ENCODE data around the gene GLIPR1.

GLIPR1 gene

GRCh38 chr12:75525263-75525662 is 44.7 kb downstream of the GLIPR1 start:
- DNase-seq: no peak

- no peak for DNase-seq
Observed at GRCh38 chr12:75526655-75527511, 46.3 kb downstream of the GLIPR1 start.

GRCh38 chr12:75528272-75528671 is 47.7 kb downstream of the GLIPR1 start:
- no peak for DNase-seq

GRCh38 chr12:75528692-75529091 is 48.1 kb downstream of the GLIPR1 start:
- no peak for DNase-seq

GRCh38 chr12:75529316-75529715 is 48.8 kb downstream of the GLIPR1 start:
- DNase-seq: no peak

GRCh38 chr12:75529826-75530225 is 49.3 kb downstream of the GLIPR1 start:
- DNase-seq: no peak

GRCh38 chr12:75533239-75533638 is 52.7 kb downstream of the GLIPR1 start:
- no peak for DNase-seq

- no peak for DNase-seq
Observed at GRCh38 chr12:75539889-75540288, 59.3 kb downstream of the GLIPR1 start.

- no peak for DNase-seq
Observed at GRCh38 chr12:75542942-75543341, 62.4 kb downstream of the GLIPR1 start.

- DNase-seq: no peak
Observed at GRCh38 chr12:75543529-75543928, 63.0 kb downstream of the GLIPR1 start.

GRCh38 chr12:75545636-75546035 is 65.1 kb downstream of the GLIPR1 start:
- DNase-seq: no peak

GRCh38 chr12:75548879-75549278 is 68.3 kb downstream of the GLIPR1 start:
- DNase-seq: no peak

- no peak for DNase-seq
Observed at GRCh38 chr12:75549989-75550388, 69.4 kb downstream of the GLIPR1 start.

- DNase-seq: no peak
Observed at GRCh38 chr12:75550401-75551240, 70.1 kb downstream of the GLIPR1 start.

- no peak for DNase-seq
Observed at GRCh38 chr12:75551477-75551876, 70.9 kb downstream of the GLIPR1 start.

- DNase-seq: no peak
Observed at GRCh38 chr12:75553398-75553797, 72.8 kb downstream of the GLIPR1 start.

Data from activated CD4-positive, alpha-beta T cell treated with anti-CD3 and anti-CD28 coated beads, Interleukin-2, amount 50 U/mL, for 1 hour (primary cell).